Mesodermal cell (in vitro differentiated cells): ENCODE data around the gene SLC30A5.
"Not testable (repeated sequence)": the region's sequence is repeated elsewhere in the genome, so short reads cannot be mapped to it uniquely, and the experiment has no call there.

Experiments used
- H3K27ac ChIP-seq: 2 replicates; pipeline ENCODE4 v1.7.0; 2013; ENCODE audit warnings: mild to moderate bottlenecking, low read depth, low read length, moderate library complexity; ENCODE audit not compliant: severe bottlenecking
- H3K36me3 ChIP-seq: 2 replicates; pipeline ENCODE4 v1.7.1; 2013; ENCODE audit warnings: mild to moderate bottlenecking, low read length, moderate library complexity; ENCODE audit not compliant: control insufficient read depth, insufficient read depth
- H3K4me1 ChIP-seq: one replicate; pipeline ENCODE4 v1.7.1; 2013; ENCODE audit warnings: mild to moderate bottlenecking, low read length; ENCODE audit not compliant: insufficient read depth, control insufficient read depth, poor library complexity, severe bottlenecking
- H3K4me3 ChIP-seq: 2 replicates; pipeline ENCODE4 v1.7.0; 2013; ENCODE audit warnings: low read length, control low read depth, mild to moderate bottlenecking; ENCODE audit not compliant: insufficient read depth, poor library complexity, severe bottlenecking; ENCODE audit errors: extremely low read depth
- H3K9me3 ChIP-seq: 2 replicates; pipeline ENCODE4 v1.7.1; 2013; ENCODE audit warnings: mild to moderate bottlenecking, low read length, moderate library complexity; ENCODE audit not compliant: control insufficient read depth
- WGBS, 2 experiments: methylation state at CpG; one replicate each; pipeline ENCODE4 v1.1.5; 2013; ENCODE audit warnings: missing lambda C conversion rate in 2 of 2; ENCODE audit not compliant: insufficient coverage in 2 of 2; 5-methylcytosine and 5-hydroxymethylcytosine counted together

SLC30A5 gene

GRCh38 chr5:69137807-69138206 lies 44.0 kb downstream of the SLC30A5 start:
- H3K4me3 ChIP-seq: no peak overlapping the region
- no peaks in the 10 kb centered on the region for H3K36me3 ChIP-seq
- 90 to 97% methylated on average over 1 to 5 of the region's 5 CpGs for WGBS, 2 experiments
- peaks cover 9% of the 10 kb centered on the region for H3K9me3 ChIP-seq
- no peak overlapping the region for H3K27ac ChIP-seq
- H3K4me1 ChIP-seq: no peaks in the 10 kb centered on the region

- peaks cover 9% of the 10 kb centered on the region for H3K9me3 ChIP-seq
- WGBS, 2 experiments: 80 to 88% methylated on average over 1 of the region's 1 CpG
- no peaks in the 10 kb centered on the region for H3K4me1 ChIP-seq
- H3K27ac ChIP-seq: no peak overlapping the region
- no peaks in the 10 kb centered on the region for H3K36me3 ChIP-seq
- no peak overlapping the region for H3K4me3 ChIP-seq
These were observed 45.0 kb downstream of the SLC30A5 start for GRCh38 chr5:69138766-69139165.

GRCh38 chr5:69140239-69140638 lies 46.4 kb downstream of the SLC30A5 start:
- not testable (repeated sequence) for H3K9me3 ChIP-seq, H3K4me3 ChIP-seq, H3K4me1 ChIP-seq, H3K36me3 ChIP-seq, H3K27ac ChIP-seq
- 82 to 85% methylated on average over 2 to 3 of the region's 4 CpGs for WGBS, 2 experiments

GRCh38 chr5:69140827-69141226 lies 47.0 kb downstream of the SLC30A5 start:
- H3K4me3 ChIP-seq: no peak overlapping the region
- peaks cover 9% of the 10 kb centered on the region for H3K9me3 ChIP-seq
- no peaks in the 10 kb centered on the region for H3K4me1 ChIP-seq
- H3K27ac ChIP-seq: no peak overlapping the region
- H3K36me3 ChIP-seq: no peaks in the 10 kb centered on the region
- 80% methylated on average over 1 of the region's 1 CpG; no CpG with 5 or more reads in 1 of the 2 experiments for WGBS, 2 experiments

GRCh38 chr5:69148576-69148975 lies 54.8 kb downstream of the SLC30A5 start:
- H3K9me3 ChIP-seq, H3K4me1 ChIP-seq, H3K4me3 ChIP-seq, H3K36me3 ChIP-seq, H3K27ac ChIP-seq: not testable (repeated sequence)
- 82 to 88% methylated on average over 4 to 6 of the region's 7 CpGs for WGBS, 2 experiments

- WGBS, 2 experiments: 86 to 91% methylated on average over 1 to 2 of the region's 2 CpGs
- no peaks in the 10 kb centered on the region for H3K4me1 ChIP-seq
- no peaks in the 10 kb centered on the region for H3K36me3 ChIP-seq
- no peak overlapping the region for H3K27ac ChIP-seq
- H3K9me3 ChIP-seq: no peaks in the 10 kb centered on the region
- no peak overlapping the region for H3K4me3 ChIP-seq
These were observed 55.3 kb downstream of the SLC30A5 start for GRCh38 chr5:69148981-69149675.

- no peak overlapping the region for H3K27ac ChIP-seq
- no peak overlapping the region for H3K4me3 ChIP-seq
- no peaks in the 10 kb centered on the region for H3K36me3 ChIP-seq
- H3K4me1 ChIP-seq: no peaks in the 10 kb centered on the region
- WGBS, 2 experiments: 90 to 92% methylated on average over 5 of the region's 5 CpGs
- H3K9me3 ChIP-seq: no peaks in the 10 kb centered on the region
These were observed 55.8 kb downstream of the SLC30A5 start for GRCh38 chr5:69149676-69150010.

GRCh38 chr5:69152731-69153130 lies 58.9 kb downstream of the SLC30A5 start:
- WGBS, 2 experiments: 96% methylated on average over 2 to 3 of the region's 3 CpGs
- H3K9me3 ChIP-seq: no peaks in the 10 kb centered on the region
- H3K27ac ChIP-seq: no peak overlapping the region
- H3K4me3 ChIP-seq: no peak overlapping the region
- no peaks in the 10 kb centered on the region for H3K4me1 ChIP-seq
- H3K36me3 ChIP-seq: no peaks in the 10 kb centered on the region

- H3K4me3 ChIP-seq: no peak overlapping the region
- no peaks in the 10 kb centered on the region for H3K4me1 ChIP-seq
- WGBS, 2 experiments: 95 to 97% methylated on average over 9 of the region's 11 CpGs
- H3K36me3 ChIP-seq: no peaks in the 10 kb centered on the region
- no peaks in the 10 kb centered on the region for H3K9me3 ChIP-seq
- H3K27ac ChIP-seq: no peak overlapping the region
These were observed 62.6 kb downstream of the SLC30A5 start for GRCh38 chr5:69156456-69156855.

GRCh38 chr5:69158039-69158438 lies 64.2 kb downstream of the SLC30A5 start:
- Histone ChIP-seq H3K9me3 (no peaks in the 10 kb centered on the region), H3K4me1 (no peaks in the 10 kb centered on the region), H3K27ac (no peak overlapping the region), H3K4me3 (no peak overlapping the region), H3K36me3 (no peaks in the 10 kb centered on the region)
- 86 to 100% methylated on average over 3 of the region's 3 CpGs for WGBS, 2 experiments

GRCh38 chr5:69160651-69161050 lies 66.8 kb downstream of the SLC30A5 start:
- 80 to 90% methylated on average over 7 to 14 of the region's 16 CpGs for WGBS, 2 experiments
- H3K27ac ChIP-seq: no peak overlapping the region

More at GRCh38 chr5:69160651-69161050, 66.8 kb downstream of the SLC30A5 start:
- H3K4me1 ChIP-seq: no peaks in the 10 kb centered on the region
- H3K4me3 ChIP-seq: no peak overlapping the region
- H3K9me3 ChIP-seq: no peaks in the 10 kb centered on the region
- H3K36me3 ChIP-seq: no peaks in the 10 kb centered on the region
